IPS DF 6.9 (cell line): ENCODE measurements around the gene PLTP.

Experiments used
- DNase-seq: peaks from one replicate; pipeline ENCODE4 v3.0.0-alpha.2; 2013; ENCODE audit warnings: low read depth, low spot score
- H3K27ac ChIP-seq: one replicate; pipeline ENCODE4 v1.5.1; 2013; ENCODE audit warnings: low read length, control low read depth
- H3K27me3 ChIP-seq: 2 replicates; pipeline ENCODE4 v1.6.1; 2013; ENCODE audit warnings: mild to moderate bottlenecking, low read length; ENCODE audit not compliant: control insufficient read depth, insufficient read depth
- H3K36me3 ChIP-seq: 2 replicates; pipeline ENCODE4 v1.6.1; 2013; ENCODE audit warnings: low read length; ENCODE audit not compliant: control insufficient read depth, insufficient read depth
- H3K4me1 ChIP-seq: 2 replicates; pipeline ENCODE4 v1.6.1; 2013; ENCODE audit warnings: low read length; ENCODE audit not compliant: control insufficient read depth, insufficient read depth
- H3K4me3 ChIP-seq: 2 replicates; pipeline ENCODE4 v1.5.1; 2013; ENCODE audit warnings: mild to moderate bottlenecking, low read length
- H3K9me3 ChIP-seq: 2 replicates; pipeline ENCODE4 v1.6.1; 2013; ENCODE audit warnings: low read length, inconsistent platforms; ENCODE audit not compliant: control insufficient read depth, insufficient read depth
- WGBS: extraction: QIAGEN DNeasy Blood & Tissue Kit; methylation state at CpG from one replicate; pipeline ENCODE4 v1.1.7; 2013; ENCODE audit warnings: mixed read lengths, missing lambda C conversion rate; ENCODE audit not compliant: insufficient read length, insufficient coverage; 5-methylcytosine and 5-hydroxymethylcytosine counted together

The PLTP gene

GRCh38 chr20:45867136-45867818 is 44.7 kb downstream of the PLTP start:
- H3K9me3 ChIP-seq, result no peaks in the 10 kb centered on the region
- no CpG with 5 or more reads among the region's 6 CpGs for WGBS
- DNase-seq, result no peak
- no peaks in the 10 kb centered on the region for H3K36me3 ChIP-seq
- H3K4me1 ChIP-seq, result no peaks in the 10 kb centered on the region
- H3K27me3 ChIP-seq, result no peaks in the 10 kb centered on the region
- H3K27ac ChIP-seq, result no peak overlapping the region
- H3K4me3 ChIP-seq, result no peak overlapping the region

- WGBS, result no CpG with 5 or more reads among the region's 5 CpGs
- H3K4me1 ChIP-seq, result no peaks in the 10 kb centered on the region
- no peaks in the 10 kb centered on the region for H3K36me3 ChIP-seq
- no peak overlapping the region for H3K27ac ChIP-seq
- no peaks in the 10 kb centered on the region for H3K9me3 ChIP-seq
- no peak for DNase-seq
- H3K27me3 ChIP-seq, result no peaks in the 10 kb centered on the region
- H3K4me3 ChIP-seq, result no peak overlapping the region
Measured at GRCh38 chr20:45866454-45866853, 45.5 kb downstream of the PLTP start.

- no peak for DNase-seq
- no peaks in the 10 kb centered on the region for H3K4me1 ChIP-seq
- H3K27me3 ChIP-seq, result no peaks in the 10 kb centered on the region
- H3K36me3 ChIP-seq, result no peaks in the 10 kb centered on the region
- no peak overlapping the region for H3K27ac ChIP-seq
- no CpG with 5 or more reads among the region's 7 CpGs for whole genome bisulfite sequencing
- no peak overlapping the region for H3K4me3 ChIP-seq
- H3K9me3 ChIP-seq, result no peaks in the 10 kb centered on the region
Measured at GRCh38 chr20:45863543-45864470, 48.1 kb downstream of the PLTP start.

GRCh38 chr20:45861221-45862075 is 50.5 kb downstream of the PLTP start:
- no peaks in the 10 kb centered on the region for H3K36me3 ChIP-seq
- WGBS, result no CpG with 5 or more reads among the region's 7 CpGs
- no peak overlapping the region for H3K27ac ChIP-seq
- no peak overlapping the region for H3K4me3 ChIP-seq
- peaks cover 1% of the 10 kb centered on the region; the same call in 1 of the 2 replicates for H3K4me1 ChIP-seq
- H3K9me3 ChIP-seq, result no peaks in the 10 kb centered on the region
- no peaks in the 10 kb centered on the region for H3K27me3 ChIP-seq
- no peak for DNase-seq

GRCh38 chr20:45860560-45861220 is 51.3 kb downstream of the PLTP start:
- no peaks in the 10 kb centered on the region for H3K27me3 ChIP-seq
- H3K36me3 ChIP-seq, result no peaks in the 10 kb centered on the region
- no CpG with 5 or more reads among the region's 7 CpGs for WGBS
- H3K9me3 ChIP-seq, result no peaks in the 10 kb centered on the region
- no peak overlapping the region for H3K27ac ChIP-seq
- H3K4me3 ChIP-seq, result no peak overlapping the region
- H3K4me1 ChIP-seq, result peaks cover 1% of the 10 kb centered on the region; the same call in 1 of the 2 replicates
- no peak for DNase-seq

- DNase-seq, result no peak
- Histone ChIP-seq H3K4me1 (peaks cover 3% of the 10 kb centered on the region; the same call in 1 of the 2 replicates), H3K9me3 (no peaks in the 10 kb centered on the region), H3K27ac (no peak overlapping the region), H3K27me3 (no peaks in the 10 kb centered on the region), H3K36me3 (no peaks in the 10 kb centered on the region), H3K4me3 (no peak overlapping the region)
- no CpG with 5 or more reads among the region's 5 CpGs for WGBS
Measured at GRCh38 chr20:45859916-45860315, 52.0 kb downstream of the PLTP start.

- H3K27me3 ChIP-seq, result no peaks in the 10 kb centered on the region
- no peak overlapping the region for H3K27ac ChIP-seq
- peaks cover 4% of the 10 kb centered on the region; the same call in 1 of the 2 replicates for H3K4me1 ChIP-seq
- peak overlapping the region; percentile 18; the same call in 1 of the 2 replicates for H3K4me3 ChIP-seq
- no peaks in the 10 kb centered on the region for H3K9me3 ChIP-seq
- no peak for DNase-seq
- no CpG with 5 or more reads among the region's 13 CpGs for WGBS
- no peaks in the 10 kb centered on the region for H3K36me3 ChIP-seq
Measured at GRCh38 chr20:45857882-45858216, 54.1 kb downstream of the PLTP start.

GRCh38 chr20:45857114-45857881 is 54.7 kb downstream of the PLTP start, which contains the start of the genes ACOT8 and ZSWIM3:
Gene ACOT8, minus strand, starts transcription at chr20:45857392. Its CDS starts 77 bp downstream, at chr20:45857315.
Gene ZSWIM3, plus strand, starts transcription at chr20:45857614. Its CDS starts 212 bp downstream, at chr20:45857826.
- WGBS, result no CpG with 5 or more reads among the region's 36 CpGs
- H3K27ac ChIP-seq, result no peak within 1 kb of the TSS
- no peaks in the 10 kb centered on the region for H3K27me3 ChIP-seq
- H3K9me3 ChIP-seq, result no peaks in the 10 kb centered on the region
- H3K4me1 ChIP-seq, result peaks cover 4% of the 10 kb centered on the region; the same call in 1 of the 2 replicates
- peak within 1 kb of the TSS; percentile 69 for H3K4me3 ChIP-seq
- H3K36me3 ChIP-seq, result no peaks in the 10 kb centered on the region
- DNase-seq, result peak; percentile 100

- Histone ChIP-seq H3K36me3 (peaks cover under 1% of the 10 kb centered on the region; the same call in 1 of the 2 replicates), H3K27me3 (no peaks in the 10 kb centered on the region), H3K4me1 (peaks cover 5% of the 10 kb centered on the region; the same call in 1 of the 2 replicates), H3K4me3 (no peak overlapping the region), H3K9me3 (no peaks in the 10 kb centered on the region), H3K27ac (no peak overlapping the region)
- WGBS, result no CpG with 5 or more reads among the region's 2 CpGs
- DNase-seq, result no peak
Measured at GRCh38 chr20:45853484-45853883, 58.5 kb downstream of the PLTP start.
